C4-2B (cell line): ENCODE measurements around the gene RCC1.

Source experiments
- CTCF ChIP-seq: fragments of 450-650 bp; conservative IDR thresholded peaks from 2 replicates; pipeline ENCODE4 v1.5.1; 2017; ENCODE audit warnings: mild to moderate bottlenecking
- ZFX ChIP-seq: fragments of 450-650 bp; IDR thresholded peaks from 2 replicates; pipeline ENCODE4 v1.6.1; 2017

GRCh38 chr1:28499553-28499952 lies 6.3 kb upstream of the RCC1 start:
- no peak for TF ChIP-seq CTCF
- TF ChIP-seq ZFX = no peak
